Measurements from ENCODE around the gene USF1.

Gene USF1

GRCh38 chr1:161008869-161009510 is 36.8 kb downstream of the USF1 start:
- DNase-seq (ENCODE audit: low read depth), result peak; percentile 76
- H3K4me3 ChIP-seq (replicated peaks; ENCODE audit: low read depth, low read length), result no peak overlapping the region
- TF ChIP-seq CTCF (IDR thresholded peaks at IDR 0.05; ENCODE audit: low read length, missing control alignments), result no peak

GRCh38 chr1:161007369-161007768 is 38.4 kb downstream of the USF1 start:
- H3K4me3 ChIP-seq (replicated peaks; ENCODE audit: low read depth, low read length), result no peak overlapping the region
- no peak for TF ChIP-seq CTCF (IDR thresholded peaks at IDR 0.05; ENCODE audit: low read length, missing control alignments)
- DNase-seq (ENCODE audit: low read depth), result no peak

GRCh38 chr1:161006563-161006962 is 39.2 kb downstream of the USF1 start:
- TF ChIP-seq CTCF (IDR thresholded peaks at IDR 0.05; ENCODE audit: low read length, missing control alignments), result no peak

GRCh38 chr1:161001525-161001924 is 44.3 kb downstream of the USF1 start:
- DNase-seq (ENCODE audit: low read depth), result peak; percentile 30
- TF ChIP-seq CTCF (IDR thresholded peaks at IDR 0.05; ENCODE audit: low read length, missing control alignments), result no peak
- H3K4me3 ChIP-seq (replicated peaks; ENCODE audit: low read depth, low read length), result no peak overlapping the region

More at GRCh38 chr1:161006563-161006962, 39.2 kb downstream of the USF1 start:
- no peak for DNase-seq (ENCODE audit: low read depth)
- H3K4me3 ChIP-seq (replicated peaks; ENCODE audit: low read depth, low read length), result no peak overlapping the region

GRCh38 chr1:161000736-161001480 is 44.9 kb downstream of the USF1 start:
- no peak for DNase-seq (ENCODE audit: low read depth)
- no peak overlapping the region for H3K4me3 ChIP-seq (replicated peaks; ENCODE audit: low read depth, low read length)
- TF ChIP-seq CTCF (IDR thresholded peaks at IDR 0.05; ENCODE audit: low read length, missing control alignments), result no peak

- TF ChIP-seq CTCF (IDR thresholded peaks at IDR 0.05; ENCODE audit: low read length, missing control alignments), result no peak
- no peak for DNase-seq (ENCODE audit: low read depth)
- no peak overlapping the region for H3K4me3 ChIP-seq (replicated peaks; ENCODE audit: low read depth, low read length)
Measured at GRCh38 chr1:160999376-160999775, 46.4 kb downstream of the USF1 start.
